ENCODE data around the gene CAPN15. TPM values are rescaled to one million over a fixed set of nuclear protein-coding genes. Genes with fewer than 3 reads are reported as not detected.

Gene CAPN15
- polyA plus RNA-seq, 1 of the 3 experiments (the other 2 are of a cell fraction): 22.9 TPM

DNA sequence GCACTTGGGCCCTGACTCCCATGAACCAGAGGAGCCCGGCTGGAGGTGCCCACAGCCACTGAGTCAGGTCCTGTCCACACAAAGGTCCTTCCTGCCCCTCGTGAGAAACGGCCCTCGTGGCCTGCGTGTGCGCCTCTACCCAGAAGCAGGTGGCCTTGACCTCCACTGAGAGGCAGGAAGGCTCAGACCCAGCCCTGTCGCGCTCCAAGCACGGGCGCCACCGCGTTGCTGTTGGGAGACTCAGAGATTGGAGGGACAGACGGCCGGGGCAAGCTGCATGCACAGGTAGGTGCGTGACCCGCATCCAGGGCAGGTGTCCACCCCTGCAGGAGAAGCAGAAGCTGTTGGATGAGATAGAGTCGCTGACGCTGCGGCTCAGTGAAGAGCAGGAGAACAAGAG lies 8.1 kb upstream of the CAPN15 start (continued):
- TF ChIP-seq SMC3 (IDR thresholded peaks at IDR 0.05; ENCODE audit: low read depth, low read length) (no peak), NRF1 (IDR thresholded peaks at IDR 0.05; ENCODE audit: low read depth, low read length) (no peak)

DNA sequence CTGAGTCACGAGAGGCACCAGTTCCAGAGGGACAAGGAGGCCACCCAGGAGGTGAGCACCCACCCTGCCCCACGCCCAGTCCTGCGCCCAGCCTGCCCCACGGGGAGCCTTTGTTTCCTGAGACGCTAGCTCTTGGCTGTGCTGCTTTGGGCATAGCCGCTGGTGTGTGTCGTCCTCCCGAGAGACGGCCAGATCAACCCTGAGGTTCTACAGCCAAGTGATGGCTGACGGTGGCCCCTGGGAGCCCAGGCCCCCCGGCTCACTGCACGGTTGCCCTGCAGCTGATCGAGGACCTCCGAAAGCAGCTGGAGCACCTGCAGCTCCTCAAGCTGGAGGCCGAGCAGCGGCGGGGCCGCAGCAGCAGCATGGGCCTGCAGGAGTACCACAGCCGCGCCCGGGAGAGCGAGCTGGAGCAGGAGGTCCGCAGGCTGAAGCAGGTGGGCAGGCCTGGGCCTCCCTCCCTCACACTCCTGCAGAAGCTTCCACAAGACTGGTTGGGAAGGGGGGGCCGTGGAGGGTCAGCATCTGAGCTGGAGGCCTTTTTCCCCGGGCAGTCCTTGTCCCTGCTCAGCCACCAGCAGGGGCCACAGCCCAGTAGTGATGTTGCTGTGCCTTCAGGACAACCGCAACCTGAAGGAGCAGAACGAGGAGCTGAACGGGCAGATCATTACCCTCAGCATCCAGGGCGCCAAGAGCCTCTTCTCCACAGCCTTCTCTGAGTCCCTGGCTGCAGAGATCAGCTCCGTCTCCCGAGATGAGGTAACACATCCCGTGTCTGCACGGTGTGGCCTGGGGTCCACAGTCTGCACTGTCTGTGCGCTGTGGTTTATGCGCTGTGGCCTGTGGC lies 7.4 kb upstream of the CAPN15 start:
- POLR2A ChIA-PET: no interaction called here
- Histone ChIP-seq H3K79me2 (ENCODE audit: insufficient read depth) (peaks cover 6% of the 10 kb centered on the region; the same call in 1 of the 2 replicates), H4K20me1 (ENCODE audit: insufficient read depth) (peaks cover 8% of the 10 kb centered on the region), H3K27me3 (ENCODE audit: insufficient read depth) (no peaks in the 10 kb centered on the region), H3K9me2 (no peaks in the 10 kb centered on the region), H3F3A (replicated peaks; ENCODE audit: insufficient read depth) (peaks cover 5% of the 10 kb centered on the region), H3K4me2 (no peak overlapping the region), H2AFZ (ENCODE audit: low read depth) (no peak overlapping the region), H3K27ac (ENCODE audit: low read depth in 2 of 2, low read length in 1 of 2) (no peak overlapping the region), H3K4me1 (ENCODE audit: control insufficient read depth in 1 of 2, insufficient read depth in 2 of 2, low read depth in 1 of 2, low read length in 1 of 2) (peaks cover 0 to under 1% of the 10 kb centered on the region in 2 experiments; a peak in 1 of 4 replicates), H3K9me3 (no peaks in the 10 kb centered on the region), H3K36me3 (replicated peaks in 1 of 2; ENCODE audit: control insufficient read depth in 1 of 2, insufficient read depth in 2 of 2, low read length in 1 of 2) (peaks cover 0 to 31% of the 10 kb centered on the region in 2 experiments), H3K4me3 (ENCODE audit: low read depth in 2 of 2, low read length in 1 of 2) (no peak overlapping the region), H3K9ac (no peak overlapping the region)
- no peak for DNase-seq
- CTCF ChIA-PET: interaction anchor here (0.9 to 1.0 kb wide), 2 partner anchors 33 to 65 kb away, joined by 3 read pairs; no protein-coding TSS in a partner anchor
- no peak for TF ChIP-seq FOSL2 (IDR thresholded peaks at IDR 0.05; ENCODE audit: borderline replicate concordance, low read depth)
- TF ChIP-seq RXRA (IDR thresholded peaks at IDR 0.05; ENCODE audit: borderline replicate concordance, low read depth): no peak
- TF ChIP-seq CHD2 (IDR thresholded peaks at IDR 0.05; ENCODE audit: low read length, partially characterized antibody): no peak
- no peak for TF ChIP-seq GABPA (IDR thresholded peaks at IDR 0.05; ENCODE audit: low read depth)
- TF ChIP-seq TEAD4 (IDR thresholded peaks at IDR 0.05; ENCODE audit: borderline replicate concordance, insufficient read depth): no peak
- TF ChIP-seq YY1 (IDR thresholded peaks at IDR 0.05; ENCODE audit: low read depth): no peak
- TF ChIP-seq RFX5 (IDR thresholded peaks at IDR 0.05; ENCODE audit: low read length): no peak
- TF ChIP-seq EZH2phosphoT487 (IDR thresholded peaks at IDR 0.05; ENCODE audit: borderline replicate concordance, low read depth): no peak
- TF ChIP-seq MXI1 (IDR thresholded peaks at IDR 0.05; ENCODE audit: low read depth, low read length): no peak
- TF ChIP-seq, protein P1, sequence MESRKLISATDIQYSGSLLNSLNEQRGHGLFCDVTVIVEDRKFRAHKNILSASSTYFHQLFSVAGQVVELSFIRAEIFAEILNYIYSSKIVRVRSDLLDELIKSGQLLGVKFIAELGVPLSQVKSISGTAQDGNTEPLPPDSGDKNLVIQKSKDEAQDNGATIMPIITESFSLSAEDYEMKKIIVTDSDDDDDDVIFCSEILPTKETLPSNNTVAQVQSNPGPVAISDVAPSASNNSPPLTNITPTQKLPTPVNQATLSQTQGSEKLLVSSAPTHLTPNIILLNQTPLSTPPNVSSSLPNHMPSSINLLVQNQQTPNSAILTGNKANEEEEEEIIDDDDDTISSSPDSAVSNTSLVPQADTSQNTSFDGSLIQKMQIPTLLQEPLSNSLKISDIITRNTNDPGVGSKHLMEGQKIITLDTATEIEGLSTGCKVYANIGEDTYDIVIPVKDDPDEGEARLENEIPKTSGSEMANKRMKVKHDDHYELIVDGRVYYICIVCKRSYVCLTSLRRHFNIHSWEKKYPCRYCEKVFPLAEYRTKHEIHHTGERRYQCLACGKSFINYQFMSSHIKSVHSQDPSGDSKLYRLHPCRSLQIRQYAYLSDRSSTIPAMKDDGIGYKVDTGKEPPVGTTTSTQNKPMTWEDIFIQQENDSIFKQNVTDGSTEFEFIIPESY (IDR thresholded peaks at IDR 0.05; ENCODE audit: borderline replicate concordance, low read depth): no peak
- TF ChIP-seq MEF2A (IDR thresholded peaks at IDR 0.05; ENCODE audit: borderline replicate concordance, low read depth): no peak
- TF ChIP-seq RCOR1 (IDR thresholded peaks at IDR 0.05; ENCODE audit: low read length): no peak
- TF ChIP-seq, protein P2, sequence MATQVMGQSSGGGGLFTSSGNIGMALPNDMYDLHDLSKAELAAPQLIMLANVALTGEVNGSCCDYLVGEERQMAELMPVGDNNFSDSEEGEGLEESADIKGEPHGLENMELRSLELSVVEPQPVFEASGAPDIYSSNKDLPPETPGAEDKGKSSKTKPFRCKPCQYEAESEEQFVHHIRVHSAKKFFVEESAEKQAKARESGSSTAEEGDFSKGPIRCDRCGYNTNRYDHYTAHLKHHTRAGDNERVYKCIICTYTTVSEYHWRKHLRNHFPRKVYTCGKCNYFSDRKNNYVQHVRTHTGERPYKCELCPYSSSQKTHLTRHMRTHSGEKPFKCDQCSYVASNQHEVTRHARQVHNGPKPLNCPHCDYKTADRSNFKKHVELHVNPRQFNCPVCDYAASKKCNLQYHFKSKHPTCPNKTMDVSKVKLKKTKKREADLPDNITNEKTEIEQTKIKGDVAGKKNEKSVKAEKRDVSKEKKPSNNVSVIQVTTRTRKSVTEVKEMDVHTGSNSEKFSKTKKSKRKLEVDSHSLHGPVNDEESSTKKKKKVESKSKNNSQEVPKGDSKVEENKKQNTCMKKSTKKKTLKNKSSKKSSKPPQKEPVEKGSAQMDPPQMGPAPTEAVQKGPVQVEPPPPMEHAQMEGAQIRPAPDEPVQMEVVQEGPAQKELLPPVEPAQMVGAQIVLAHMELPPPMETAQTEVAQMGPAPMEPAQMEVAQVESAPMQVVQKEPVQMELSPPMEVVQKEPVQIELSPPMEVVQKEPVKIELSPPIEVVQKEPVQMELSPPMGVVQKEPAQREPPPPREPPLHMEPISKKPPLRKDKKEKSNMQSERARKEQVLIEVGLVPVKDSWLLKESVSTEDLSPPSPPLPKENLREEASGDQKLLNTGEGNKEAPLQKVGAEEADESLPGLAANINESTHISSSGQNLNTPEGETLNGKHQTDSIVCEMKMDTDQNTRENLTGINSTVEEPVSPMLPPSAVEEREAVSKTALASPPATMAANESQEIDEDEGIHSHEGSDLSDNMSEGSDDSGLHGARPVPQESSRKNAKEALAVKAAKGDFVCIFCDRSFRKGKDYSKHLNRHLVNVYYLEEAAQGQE (IDR thresholded peaks at IDR 0.05; ENCODE audit: low read depth, low read length): no peak
- TF ChIP-seq SMC3 (IDR thresholded peaks at IDR 0.05; ENCODE audit: low read depth, low read length): no peak
- TF ChIP-seq, protein P3, sequence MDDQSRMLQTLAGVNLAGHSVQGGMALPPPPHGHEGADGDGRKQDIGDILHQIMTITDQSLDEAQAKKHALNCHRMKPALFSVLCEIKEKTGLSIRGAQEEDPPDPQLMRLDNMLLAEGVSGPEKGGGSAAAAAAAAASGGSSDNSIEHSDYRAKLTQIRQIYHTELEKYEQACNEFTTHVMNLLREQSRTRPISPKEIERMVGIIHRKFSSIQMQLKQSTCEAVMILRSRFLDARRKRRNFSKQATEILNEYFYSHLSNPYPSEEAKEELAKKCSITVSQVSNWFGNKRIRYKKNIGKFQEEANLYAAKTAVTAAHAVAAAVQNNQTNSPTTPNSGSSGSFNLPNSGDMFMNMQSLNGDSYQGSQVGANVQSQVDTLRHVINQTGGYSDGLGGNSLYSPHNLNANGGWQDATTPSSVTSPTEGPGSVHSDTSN (IDR thresholded peaks at IDR 0.05): no peak
- WGBS (ENCODE audit: low lambda C conversion rate): 98% methylated on average over 18 of the region's 35 CpGs

All from SK-N-SH (cell line).